ENCODE measurements around the gene KRT4.

KRT4 gene

GRCh38 chr12:52826611-52827498, 12.9 kb upstream of the KRT4 start:
- no peak overlapping the region for H4K91ac ChIP-seq (ENCODE audit: low read depth, low read length, poor library complexity)
- peak overlapping the region; percentile 59 for H2AK5ac ChIP-seq (ENCODE audit: low read depth, low read length)
- peak overlapping the region; percentile 56 for H3K4ac ChIP-seq (ENCODE audit: low read length)
- H3K27ac ChIP-seq (replicated peaks; ENCODE audit: low read length), result no peak overlapping the region
- peak overlapping the region; percentile 82 for H3K18ac ChIP-seq (ENCODE audit: low read length)
- H3K14ac ChIP-seq (ENCODE audit: low read length), result peak overlapping the region; percentile 77
- DNase-seq (ENCODE audit: low spot score), result no peak
- peak overlapping the region; percentile 82 for H2BK15ac ChIP-seq (ENCODE audit: low read length)
- no CpG with 5 or more reads among the region's 11 CpGs for WGBS, 2 donors (ENCODE audit: extremely low coverage in 2 of 2, insufficient read length in 2 of 2, insufficient replicate concordance in 1 of 2)
- no peaks in the 10 kb centered on the region for H3K9me3 ChIP-seq (replicated peaks in 1 of 2; ENCODE audit: control insufficient read depth in 2 of 2, insufficient read depth in 1 of 2, low read depth in 1 of 2, low read length in 2 of 2)
- H3K23ac ChIP-seq (ENCODE audit: low read depth, low read length, poor library complexity), result peak overlapping the region; percentile 16
- H3K4me3 ChIP-seq (ENCODE audit: low read length in 2 of 2), result peak overlapping the region in 1 of 2 donors; percentile 36
- no peak overlapping the region for H3K9ac ChIP-seq (ENCODE audit: low read depth, low read length, poor library complexity)
- H3K4me2 ChIP-seq (ENCODE audit: insufficient read depth, low read length, poor library complexity, severe bottlenecking), result no peak overlapping the region
- peaks cover 0 to 12% of the 10 kb centered on the region in 2 donors for H3K4me1 ChIP-seq (ENCODE audit: control insufficient read depth in 2 of 2, insufficient read depth in 1 of 2, low read depth in 1 of 2, low read length in 2 of 2)
- H2BK5ac ChIP-seq (ENCODE audit: low read length), result no peak overlapping the region
- no peaks in the 10 kb centered on the region for H3K27me3 ChIP-seq (ENCODE audit: control insufficient read depth in 3 of 3, insufficient read depth in 3 of 3, low read depth in 1 of 3, low read length in 3 of 3)
- H3K36me3 ChIP-seq (replicated peaks in 1 of 2; ENCODE audit: control insufficient read depth in 2 of 2, insufficient read depth in 2 of 2, low read length in 2 of 2), result no peaks in the 10 kb centered on the region
- H4K8ac ChIP-seq (ENCODE audit: low read depth, low read length), result no peak overlapping the region
- H2BK120ac ChIP-seq (ENCODE audit: low read depth, low read length), result peak overlapping the region; percentile 52
- no peaks in the 10 kb centered on the region for H3K79me1 ChIP-seq (ENCODE audit: low read depth, low read length)
- no peak overlapping the region for H2BK12ac ChIP-seq (ENCODE audit: low read length)
- H2AFZ ChIP-seq (ENCODE audit: low read length), result no peak overlapping the region

DNA sequence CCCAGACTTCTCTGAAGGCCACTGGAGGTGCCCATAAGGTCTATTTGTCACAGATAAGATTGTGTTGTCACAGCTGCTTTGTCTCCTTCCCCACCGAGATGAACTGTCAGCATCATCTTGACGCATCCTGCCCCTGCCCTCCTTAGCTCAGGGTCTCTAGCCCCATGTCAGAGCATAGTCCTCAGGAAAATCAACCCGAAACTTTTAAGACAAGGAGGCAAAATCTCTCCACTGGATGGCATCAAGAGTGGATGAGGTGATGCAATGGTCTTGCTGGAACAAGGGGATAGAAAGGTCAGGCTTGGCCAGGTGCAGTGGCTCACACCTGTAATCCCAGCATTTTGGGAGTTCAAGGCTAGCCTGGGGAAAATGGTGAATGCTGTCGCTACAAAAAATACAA, 12.0 kb upstream of the KRT4 start:
- no peak overlapping the region for H2AK5ac ChIP-seq (ENCODE audit: low read depth, low read length)
- H3K18ac ChIP-seq (ENCODE audit: low read length), result no peak overlapping the region
- no peak for DNase-seq (ENCODE audit: low spot score)
- WGBS, 2 donors (ENCODE audit: extremely low coverage in 2 of 2, insufficient read length in 2 of 2, insufficient replicate concordance in 1 of 2), result no CpG with 5 or more reads among the region's 4 CpGs
- no peak overlapping the region for H2AFZ ChIP-seq (ENCODE audit: low read length)
- no peak overlapping the region for H3K9ac ChIP-seq (ENCODE audit: low read depth, low read length, poor library complexity)
- H4K91ac ChIP-seq (ENCODE audit: low read depth, low read length, poor library complexity), result no peak overlapping the region
- H2BK120ac ChIP-seq (ENCODE audit: low read depth, low read length), result no peak overlapping the region
- no peak overlapping the region for H2BK12ac ChIP-seq (ENCODE audit: low read length)
- H3K4ac ChIP-seq (ENCODE audit: low read length), result no peak overlapping the region
- H2BK5ac ChIP-seq (ENCODE audit: low read length), result no peak overlapping the region
- no peak overlapping the region for H3K14ac ChIP-seq (ENCODE audit: low read length)
- no peaks in the 10 kb centered on the region for H3K27me3 ChIP-seq (ENCODE audit: control insufficient read depth in 3 of 3, insufficient read depth in 3 of 3, low read depth in 1 of 3, low read length in 3 of 3)
- no peak overlapping the region for H3K27ac ChIP-seq (replicated peaks; ENCODE audit: low read length)
- no peaks in the 10 kb centered on the region for H3K36me3 ChIP-seq (replicated peaks in 1 of 2; ENCODE audit: control insufficient read depth in 2 of 2, insufficient read depth in 2 of 2, low read length in 2 of 2)
- no peaks in the 10 kb centered on the region for H3K9me3 ChIP-seq (replicated peaks in 1 of 2; ENCODE audit: control insufficient read depth in 2 of 2, insufficient read depth in 1 of 2, low read depth in 1 of 2, low read length in 2 of 2)
- no peak overlapping the region for H2BK15ac ChIP-seq (ENCODE audit: low read length)
- no peaks in the 10 kb centered on the region for H3K79me1 ChIP-seq (ENCODE audit: low read depth, low read length)
- H3K4me2 ChIP-seq (ENCODE audit: insufficient read depth, low read length, poor library complexity, severe bottlenecking), result no peak overlapping the region
- no peak overlapping the region for H3K4me3 ChIP-seq (ENCODE audit: low read length in 2 of 2)
- peaks cover 0 to 18% of the 10 kb centered on the region in 2 donors for H3K4me1 ChIP-seq (ENCODE audit: control insufficient read depth in 2 of 2, insufficient read depth in 1 of 2, low read depth in 1 of 2, low read length in 2 of 2)
- H4K8ac ChIP-seq (ENCODE audit: low read depth, low read length), result no peak overlapping the region
- H3K23ac ChIP-seq (ENCODE audit: low read depth, low read length, poor library complexity), result no peak overlapping the region

- Histone ChIP-seq H4K8ac (ENCODE audit: low read depth, low read length) (no peak overlapping the region), H3K9ac (ENCODE audit: low read depth, low read length, poor library complexity) (no peak overlapping the region), H3K4me1 (ENCODE audit: control insufficient read depth in 2 of 2, insufficient read depth in 1 of 2, low read depth in 1 of 2, low read length in 2 of 2) (peaks cover 0 to 26% of the 10 kb centered on the region in 2 donors), H2BK12ac (ENCODE audit: low read length) (peak overlapping the region; percentile 53), H3K36me3 (replicated peaks in 1 of 2; ENCODE audit: control insufficient read depth in 2 of 2, insufficient read depth in 2 of 2, low read length in 2 of 2) (no peaks in the 10 kb centered on the region), H2BK15ac (ENCODE audit: low read length) (no peak overlapping the region), H2AFZ (ENCODE audit: low read length) (no peak overlapping the region), H3K18ac (ENCODE audit: low read length) (peak overlapping the region; percentile 21), H3K79me1 (ENCODE audit: low read depth, low read length) (no peaks in the 10 kb centered on the region), H3K4me2 (ENCODE audit: insufficient read depth, low read length, poor library complexity, severe bottlenecking) (no peak overlapping the region), H3K9me3 (replicated peaks in 1 of 2; ENCODE audit: control insufficient read depth in 2 of 2, insufficient read depth in 1 of 2, low read depth in 1 of 2, low read length in 2 of 2) (no peaks in the 10 kb centered on the region), H2AK5ac (ENCODE audit: low read depth, low read length) (no peak overlapping the region), H3K4me3 (ENCODE audit: low read length in 2 of 2) (no peak overlapping the region), H3K27ac (replicated peaks; ENCODE audit: low read length) (no peak overlapping the region), H3K27me3 (ENCODE audit: control insufficient read depth in 3 of 3, insufficient read depth in 3 of 3, low read depth in 1 of 3, low read length in 3 of 3) (peaks cover 0 to 8% (median 0%) of the 10 kb centered on the region in 3 experiments), H3K4ac (ENCODE audit: low read length) (no peak overlapping the region), H2BK5ac (ENCODE audit: low read length) (no peak overlapping the region), H4K91ac (ENCODE audit: low read depth, low read length, poor library complexity) (no peak overlapping the region), H3K23ac (ENCODE audit: low read depth, low read length, poor library complexity) (no peak overlapping the region), H3K14ac (ENCODE audit: low read length) (peak overlapping the region; percentile 15), H2BK120ac (ENCODE audit: low read depth, low read length) (no peak overlapping the region)
- no CpG with 5 or more reads among the region's 5 CpGs for WGBS, 2 donors (ENCODE audit: extremely low coverage in 2 of 2, insufficient read length in 2 of 2, insufficient replicate concordance in 1 of 2)
- DNase-seq (ENCODE audit: low spot score), result no peak
These were observed 11.0 kb upstream of the KRT4 start for GRCh38 chr12:52824741-52825410.
